Central memory CD8-positive, alpha-beta T cell (primary cell): ENCODE measurements around the gene UPK2.

ENCODE experiments used
- ATAC-seq: fragments of 150-1000 bp; cut with Tn5 transposase; replicated peaks from 2 replicates; pipeline ENCODE4 v1.10.0; 2022; ENCODE audit warnings: mild to moderate bottlenecking, moderate FRiP score, moderate number of reproducible peaks; ENCODE audit not compliant: poor library complexity, severe bottlenecking; ENCODE audit errors: extremely low read depth
- DNase-seq, 2 donors: peaks; one replicate each; pipeline ENCODE4 v3.0.0; 2021; ENCODE audit warnings: low spot score in 2 of 2
- H3K27ac Mint-ChIP-seq: one replicate; pipeline ENCODE4 v1.8.0; 2022; ENCODE audit warnings: low read depth, mild to moderate bottlenecking, moderate library complexity, mixed read lengths
- H3K27me3 Mint-ChIP-seq: one replicate; pipeline ENCODE4 v1.8.0; 2022; ENCODE audit warnings: mixed read lengths
- H3K36me3 Mint-ChIP-seq: one replicate; pipeline ENCODE4 v1.8.0; 2022; ENCODE audit warnings: mild to moderate bottlenecking, moderate library complexity, mixed read lengths; ENCODE audit not compliant: insufficient read depth
- H3K4me1 Mint-ChIP-seq: one replicate; pipeline ENCODE4 v1.8.0; 2022; ENCODE audit warnings: mixed read lengths
- H3K4me3 Mint-ChIP-seq: one replicate; pipeline ENCODE4 v1.8.0; 2022; ENCODE audit warnings: mild to moderate bottlenecking, moderate library complexity, mixed read lengths
- H3K9me3 Mint-ChIP-seq: one replicate; pipeline ENCODE4 v1.8.0; 2022; ENCODE audit warnings: mixed read lengths

UPK2 gene

DNA sequence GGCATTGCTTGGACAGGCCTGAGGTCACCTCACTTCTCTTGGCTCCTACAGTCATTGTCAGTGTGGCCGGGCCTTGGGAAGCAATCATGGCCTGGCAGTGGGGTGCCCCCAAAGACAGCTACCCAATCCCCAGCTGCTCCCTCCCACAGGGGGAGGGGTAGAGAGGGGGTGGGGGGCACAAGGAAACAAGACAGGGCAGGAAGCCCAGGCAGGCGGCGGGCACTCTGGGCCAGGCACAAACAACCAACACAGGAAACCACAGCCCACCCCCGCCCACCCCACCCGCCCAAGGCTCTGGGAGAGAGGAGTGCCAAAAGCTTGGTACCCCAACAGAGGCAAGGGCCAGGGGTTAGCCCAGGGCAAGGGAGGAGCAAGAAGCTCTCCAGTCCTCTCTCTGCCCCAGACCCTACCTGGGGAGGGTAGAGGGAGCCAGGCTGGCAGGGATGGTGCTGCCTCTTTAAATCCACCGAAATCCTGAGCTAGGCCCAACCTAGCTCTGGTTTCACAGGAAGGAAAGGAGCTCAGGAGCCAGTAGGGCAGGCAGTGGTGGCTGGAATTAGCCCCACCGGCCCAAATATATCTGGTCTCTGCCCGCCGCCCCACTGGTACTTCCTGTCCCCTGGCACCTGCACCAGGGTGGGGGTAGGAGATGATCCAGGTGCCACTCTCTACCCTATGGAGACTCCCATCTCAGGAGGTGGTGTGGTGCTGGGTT is 42.5 kb upstream of the UPK2 start:
- no peaks in the 10 kb centered on the region for H3K9me3 Mint-ChIP-seq
- DNase-seq (peak in 1 of 2 donors; percentile 59), ATAC-seq (peak; percentile 15)
- peak overlapping the region; percentile 84 for H3K4me3 Mint-ChIP-seq
- H3K27ac Mint-ChIP-seq: peak overlapping the region; percentile 99
- peaks cover 76% of the 10 kb centered on the region for H3K4me1 Mint-ChIP-seq
- no peaks in the 10 kb centered on the region for H3K27me3 Mint-ChIP-seq
- H3K36me3 Mint-ChIP-seq: peaks cover 58% of the 10 kb centered on the region

DNA sequence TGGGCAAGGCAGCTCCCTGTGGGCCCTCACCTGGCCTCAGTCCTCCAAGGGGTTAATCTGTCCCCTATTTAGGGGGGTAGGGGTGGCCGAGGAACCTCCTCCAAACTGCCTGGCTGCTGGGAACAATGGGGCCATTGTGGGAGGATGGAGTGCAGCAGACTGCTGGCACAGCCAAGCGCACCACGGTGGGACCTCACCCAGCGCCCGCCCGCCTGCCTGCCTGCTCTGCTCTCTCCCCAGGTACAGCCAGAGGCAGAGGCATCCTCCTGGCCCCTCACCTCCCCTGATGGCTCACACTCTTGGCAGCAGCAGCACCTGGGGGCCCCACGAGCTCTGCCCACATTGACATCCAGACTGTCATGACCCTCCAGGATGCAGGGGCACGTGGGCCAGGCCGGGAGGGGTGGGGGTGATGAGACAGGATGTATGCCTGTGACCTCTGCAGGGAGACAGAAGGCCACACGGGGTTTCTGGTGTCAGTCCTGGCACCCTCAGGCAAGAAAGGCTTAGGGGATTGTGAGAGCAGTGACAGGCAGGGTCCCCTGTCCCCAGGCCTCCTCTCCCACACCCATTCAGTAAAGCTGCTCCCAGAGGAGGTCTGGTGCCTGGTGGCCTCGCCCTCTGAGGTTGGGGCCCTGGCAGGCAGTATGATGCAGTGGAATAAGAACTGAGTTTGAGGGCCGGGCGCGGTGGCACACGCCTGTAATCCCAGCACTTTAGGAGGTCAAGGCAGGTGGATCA is 41.8 kb upstream of the UPK2 start:
- Mint-ChIP-seq H3K9me3 (no peaks in the 10 kb centered on the region), H3K27me3 (no peaks in the 10 kb centered on the region), H3K27ac (peak overlapping the region; percentile 99), H3K4me3 (peak overlapping the region; percentile 84), H3K4me1 (peaks cover 78% of the 10 kb centered on the region), H3K36me3 (peaks cover 58% of the 10 kb centered on the region)
- ATAC-seq: peak; percentile 70
- DNase-seq: peak in 1 of 2 donors; percentile 86

DNA sequence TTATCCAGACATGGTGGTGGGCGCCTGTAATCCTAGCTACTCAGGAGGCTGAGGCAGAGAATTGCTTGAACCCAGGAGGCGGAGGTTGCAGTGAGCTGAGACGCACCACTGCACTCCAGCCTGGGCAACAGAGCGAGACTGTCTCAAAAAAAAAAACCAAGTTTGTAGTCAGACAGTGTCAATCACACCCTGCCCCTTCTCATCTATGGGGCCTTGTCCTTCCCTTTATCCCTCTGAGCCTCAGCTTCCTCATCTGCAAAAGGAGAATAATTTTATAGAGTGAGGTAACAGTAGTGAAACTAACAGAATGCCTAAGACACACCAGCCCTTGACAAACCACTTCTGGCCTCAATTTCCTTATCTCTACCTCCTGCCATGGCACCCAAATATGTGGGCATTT is 41.1 kb upstream of the UPK2 start:
- Mint-ChIP-seq H3K4me3 (peak overlapping the region; percentile 84), H3K4me1 (peaks cover 78% of the 10 kb centered on the region), H3K9me3 (no peaks in the 10 kb centered on the region), H3K27ac (peak overlapping the region; percentile 99), H3K36me3 (peaks cover 64% of the 10 kb centered on the region), H3K27me3 (no peaks in the 10 kb centered on the region)
- DNase-seq: no peak
- peak; percentile 1 for ATAC-seq

DNA sequence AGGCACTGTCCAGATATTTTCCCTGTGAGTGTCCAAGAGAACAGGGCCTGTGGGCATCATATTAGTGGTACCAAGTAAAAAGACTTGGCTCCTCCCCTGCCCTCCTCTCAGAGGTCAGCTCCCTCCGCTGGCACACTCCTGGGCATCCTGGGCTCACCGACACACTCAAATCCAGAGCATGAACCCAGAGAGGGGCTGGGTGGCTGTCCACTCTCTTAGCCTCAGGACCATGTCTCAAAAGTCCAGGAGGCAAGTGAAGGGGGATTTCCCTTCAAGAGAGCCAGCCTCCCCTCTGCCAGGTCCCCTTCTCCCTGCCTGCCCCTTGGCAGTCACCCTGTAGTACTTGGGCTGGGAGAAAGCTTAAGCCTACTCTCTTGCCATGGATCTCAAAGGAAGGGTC is 40.7 kb upstream of the UPK2 start:
- Mint-ChIP-seq H3K27ac (peak overlapping the region; percentile 99), H3K4me1 (peaks cover 82% of the 10 kb centered on the region), H3K4me3 (peak overlapping the region; percentile 84), H3K36me3 (peaks cover 66% of the 10 kb centered on the region), H3K9me3 (no peaks in the 10 kb centered on the region), H3K27me3 (no peaks in the 10 kb centered on the region)
- ATAC-seq (no peak), DNase-seq (no peak)

DNA sequence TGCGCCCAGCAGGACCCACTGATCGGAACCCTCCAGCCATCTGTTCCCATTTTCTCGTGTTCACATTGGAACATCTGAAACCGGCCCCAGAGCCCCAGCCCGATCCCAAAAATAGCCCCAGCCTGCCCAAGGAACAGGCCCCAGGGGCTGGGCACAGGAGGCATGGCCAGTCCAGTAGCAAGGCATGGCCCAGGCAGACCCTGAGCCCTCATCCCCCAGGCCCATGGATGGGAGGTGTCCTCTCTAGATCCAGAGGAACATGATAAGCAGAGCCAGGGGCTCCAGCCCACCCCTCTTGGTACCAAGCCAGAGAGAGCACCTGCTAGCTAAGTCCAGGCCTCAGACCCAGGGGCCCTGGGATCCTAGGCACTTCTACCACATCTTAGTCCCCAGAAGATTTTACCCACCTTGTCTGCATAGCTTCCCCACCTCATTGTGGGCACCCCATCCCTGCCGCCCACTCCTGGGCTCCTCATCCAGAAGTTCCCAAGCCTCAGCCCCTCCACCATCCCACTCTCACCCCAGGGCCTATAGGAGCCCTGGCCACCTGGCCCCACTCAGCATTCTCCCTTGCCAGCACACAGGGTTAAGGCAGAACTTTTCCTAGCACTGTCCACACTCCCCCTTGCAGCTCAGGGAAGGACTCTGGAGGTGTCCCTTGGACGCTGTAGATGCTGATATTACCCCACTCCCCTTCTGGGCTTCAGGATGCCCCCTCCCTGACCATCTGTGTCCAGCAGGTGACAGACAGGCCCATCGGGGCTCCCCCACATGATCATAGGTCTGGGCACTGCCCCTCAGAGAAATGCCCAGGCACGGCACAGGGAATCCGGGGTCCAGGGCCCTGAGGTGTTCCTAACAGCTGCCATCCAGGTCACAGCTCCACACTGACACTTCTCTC is 39.9 kb upstream of the UPK2 start:
- H3K9me3 Mint-ChIP-seq: no peaks in the 10 kb centered on the region
- peak overlapping the region; percentile 99 for H3K27ac Mint-ChIP-seq
- H3K4me3 Mint-ChIP-seq: peak overlapping the region; percentile 84
- DNase-seq: no peak
- peaks cover 85% of the 10 kb centered on the region for H3K4me1 Mint-ChIP-seq
- H3K27me3 Mint-ChIP-seq: no peaks in the 10 kb centered on the region
- no peak for ATAC-seq
- H3K36me3 Mint-ChIP-seq: peaks cover 68% of the 10 kb centered on the region

DNA sequence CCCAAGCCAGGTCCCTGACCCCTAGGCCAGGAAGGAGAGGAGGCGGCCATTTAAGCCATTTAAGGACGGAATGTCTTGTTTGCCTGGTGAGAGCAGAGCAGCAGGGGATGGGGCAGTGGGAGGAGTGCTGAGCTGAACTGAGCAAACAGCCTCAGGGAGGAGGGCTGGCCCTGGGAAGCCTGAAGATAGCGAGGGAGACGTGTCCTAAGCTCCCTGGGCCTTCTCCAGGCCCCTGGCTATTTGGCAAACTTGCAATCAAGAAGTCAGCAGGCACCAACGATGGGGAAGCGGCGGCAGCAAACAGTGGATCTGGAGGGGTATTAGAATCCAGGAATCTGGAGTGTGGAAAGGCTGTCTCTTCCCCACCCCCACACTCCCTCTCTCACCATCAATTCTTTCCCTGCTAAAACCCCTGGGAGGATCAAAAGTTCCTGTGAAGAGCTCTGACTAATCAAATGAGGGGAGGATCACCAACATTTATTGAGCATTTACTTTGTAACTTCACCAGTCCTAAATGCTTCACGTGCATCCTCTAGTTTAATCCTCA is 39.2 kb upstream of the UPK2 start:
- H3K27me3 Mint-ChIP-seq: no peaks in the 10 kb centered on the region
- peak overlapping the region; percentile 99 for H3K27ac Mint-ChIP-seq
- H3K4me1 Mint-ChIP-seq: peaks cover 83% of the 10 kb centered on the region
- H3K36me3 Mint-ChIP-seq: peaks cover 68% of the 10 kb centered on the region
- ATAC-seq (no peak), DNase-seq (no peak)
- H3K4me3 Mint-ChIP-seq: peak overlapping the region; percentile 84
- H3K9me3 Mint-ChIP-seq: no peaks in the 10 kb centered on the region

DNA sequence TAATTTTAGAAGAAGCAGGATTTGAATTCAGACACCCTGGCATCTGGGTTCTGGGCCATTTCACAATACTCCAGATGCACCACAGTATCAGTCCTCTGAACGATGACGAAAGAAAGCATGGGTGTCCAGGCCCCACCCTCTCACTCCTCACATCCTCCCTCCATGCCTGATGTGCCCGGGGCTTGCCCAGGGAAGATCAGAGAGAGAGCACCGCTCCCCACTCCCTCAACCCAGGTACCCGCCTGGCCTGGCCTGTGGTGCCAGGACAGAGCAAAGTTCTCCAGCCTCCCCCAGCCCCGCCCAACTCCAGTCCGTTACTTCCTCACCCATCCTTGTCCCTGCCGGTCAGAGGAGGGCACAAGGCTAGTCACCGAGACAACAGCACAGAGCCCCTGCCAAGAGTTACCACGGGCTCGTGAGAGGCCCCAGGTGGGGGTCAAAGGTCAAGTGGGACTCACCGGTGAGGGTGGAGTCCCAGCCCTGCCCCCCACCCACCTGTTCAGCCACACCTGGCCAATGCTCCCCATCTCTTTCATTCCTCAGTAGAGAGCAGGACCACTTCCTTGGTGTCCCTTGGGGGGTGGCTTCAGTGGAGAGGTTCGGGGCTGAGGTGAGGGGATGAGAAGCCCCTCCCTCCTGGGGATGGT is 38.5 kb upstream of the UPK2 start:
- Mint-ChIP-seq H3K27me3 (no peaks in the 10 kb centered on the region), H3K4me3 (peak overlapping the region; percentile 84), H3K4me1 (peaks cover 76% of the 10 kb centered on the region), H3K36me3 (peaks cover 68% of the 10 kb centered on the region), H3K27ac (peak overlapping the region; percentile 99), H3K9me3 (no peaks in the 10 kb centered on the region)
- DNase-seq: no peak
- peak; percentile 4 for ATAC-seq

DNA sequence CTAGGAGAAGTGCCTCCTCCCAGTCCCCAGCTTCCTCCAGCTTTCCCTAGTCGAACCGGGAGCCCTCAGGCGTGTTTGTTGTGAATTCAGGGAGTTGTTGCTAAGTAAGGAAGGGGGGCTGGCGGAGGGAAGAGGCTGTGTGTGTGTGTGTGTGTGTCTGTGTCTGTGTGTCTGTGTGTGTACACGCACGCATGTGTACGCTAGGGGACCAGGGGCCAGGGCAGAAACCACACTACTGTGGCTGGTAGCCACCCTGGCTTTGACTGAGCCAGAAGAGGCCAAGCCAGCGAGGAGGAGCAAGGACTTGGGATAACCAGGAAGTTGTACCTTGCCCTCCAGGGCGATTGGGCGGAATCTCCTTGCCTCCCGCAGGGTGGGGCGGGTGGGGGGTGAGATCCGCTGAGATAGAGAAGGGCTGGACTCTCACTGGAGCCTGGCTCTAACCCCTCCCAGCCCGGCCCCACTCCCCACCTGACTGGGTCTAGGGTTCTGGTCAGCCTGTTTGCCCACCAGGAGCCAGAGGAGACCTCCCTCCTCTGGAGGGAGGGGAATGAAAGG is 37.9 kb upstream of the UPK2 start:
- H3K27ac Mint-ChIP-seq: peak overlapping the region; percentile 99
- peaks cover 73% of the 10 kb centered on the region for H3K36me3 Mint-ChIP-seq
- no peak for ATAC-seq
- no peaks in the 10 kb centered on the region for H3K9me3 Mint-ChIP-seq
- H3K4me1 Mint-ChIP-seq: peaks cover 80% of the 10 kb centered on the region
- H3K27me3 Mint-ChIP-seq: no peaks in the 10 kb centered on the region
- DNase-seq: no peak
- peak overlapping the region; percentile 84 for H3K4me3 Mint-ChIP-seq

DNA sequence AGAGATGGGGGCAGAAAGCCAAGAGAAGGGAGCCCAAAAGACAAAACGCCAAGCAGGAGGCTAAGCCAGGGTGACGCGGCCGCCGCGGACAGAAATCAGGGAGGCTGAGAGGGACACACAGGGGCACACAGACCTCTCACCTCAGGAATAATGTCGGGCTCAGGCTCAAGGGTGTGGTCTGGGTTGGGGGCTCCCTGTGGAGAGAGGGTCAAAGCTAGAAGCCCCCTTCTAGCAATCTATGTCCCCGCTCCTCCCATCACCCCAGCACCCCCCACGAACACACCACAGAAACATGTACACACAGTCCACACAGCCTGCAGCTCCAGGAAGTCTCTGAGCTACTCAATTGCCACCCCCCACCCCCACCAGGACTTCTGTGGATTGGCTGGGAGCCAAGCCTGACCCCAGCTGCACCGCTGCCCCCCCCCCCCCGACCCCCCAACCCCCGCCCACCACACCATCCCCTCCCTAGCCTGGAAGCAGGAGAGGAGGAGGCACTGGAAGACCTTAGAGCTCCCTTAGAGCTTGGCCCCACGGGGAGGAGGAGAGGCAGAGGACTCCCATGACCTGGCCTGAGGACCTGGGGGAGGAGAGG is 37.3 kb upstream of the UPK2 start:
- peaks cover 72% of the 10 kb centered on the region for H3K36me3 Mint-ChIP-seq
- H3K4me3 Mint-ChIP-seq: peak overlapping the region; percentile 84
- H3K9me3 Mint-ChIP-seq: no peaks in the 10 kb centered on the region
- DNase-seq (no peak), ATAC-seq (no peak)
- H3K27ac Mint-ChIP-seq: peak overlapping the region; percentile 99
- peaks cover 86% of the 10 kb centered on the region for H3K4me1 Mint-ChIP-seq
- H3K27me3 Mint-ChIP-seq: no peaks in the 10 kb centered on the region

DNA sequence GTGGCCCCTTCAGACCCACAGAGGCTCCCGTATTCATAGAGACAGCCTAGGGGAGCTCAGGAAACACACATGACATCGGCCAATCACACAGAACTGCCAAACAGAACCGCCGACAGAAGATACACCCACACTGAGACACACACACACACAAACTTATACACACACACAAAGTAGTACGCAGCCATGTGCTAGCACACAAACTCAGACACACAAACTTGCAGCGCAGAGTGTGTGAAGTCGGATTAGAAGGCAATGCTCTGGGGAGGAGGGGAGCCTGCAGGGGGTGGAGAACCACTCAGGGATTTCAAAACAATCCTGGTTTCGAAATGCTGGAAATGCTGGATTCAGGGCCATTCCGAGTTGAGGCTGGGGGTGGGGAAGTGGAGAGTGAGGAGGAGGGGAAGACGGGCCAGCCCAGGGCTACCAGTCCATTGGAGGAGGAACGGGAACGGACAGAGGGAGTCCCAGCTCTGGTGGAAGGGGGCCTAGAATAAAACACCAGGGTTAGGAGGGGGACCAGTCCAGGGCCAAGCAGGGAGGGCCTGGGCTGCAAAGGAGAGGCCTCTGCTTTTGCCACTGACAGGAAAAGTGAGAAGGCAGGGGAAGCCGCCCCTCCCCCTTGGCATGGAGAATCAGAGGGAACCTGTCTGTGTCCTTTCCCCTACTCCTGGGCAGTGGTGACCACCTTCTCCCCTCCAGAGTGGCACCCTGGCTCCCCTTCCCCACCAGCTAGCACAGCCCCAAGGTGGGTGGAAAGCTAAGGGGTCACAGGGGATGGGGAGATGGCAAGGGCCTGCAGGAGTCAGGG is 34.8 kb upstream of the UPK2 start:
- H3K9me3 Mint-ChIP-seq: no peaks in the 10 kb centered on the region
- peak overlapping the region; percentile 84 for H3K4me3 Mint-ChIP-seq
- ATAC-seq (no peak), DNase-seq (no peak)
- peaks cover 73% of the 10 kb centered on the region for H3K4me1 Mint-ChIP-seq
- peak overlapping the region; percentile 99 for H3K27ac Mint-ChIP-seq
- H3K36me3 Mint-ChIP-seq: peaks cover 80% of the 10 kb centered on the region
- no peaks in the 10 kb centered on the region for H3K27me3 Mint-ChIP-seq
